Left renal pelvis (tissue), 4 donors: ENCODE results near the gene ITGB1BP1. TPM values are rescaled to one million over a fixed set of nuclear protein-coding genes. Genes with fewer than 3 reads are reported as not detected.
A peak's percentile ranks its signal among the peaks of the same experiment; 100 is the strongest.
"Not testable (repeated sequence)": the region's sequence is repeated elsewhere in the genome, so short reads cannot be mapped to it uniquely, and the experiment has no call there.

Experiments used
- DNase-seq, 4 donors: peaks; one replicate each; pipeline ENCODE4 v3.0.0-alpha.2; 2013; ENCODE audit warnings: low read depth in 4 of 4, low spot score in 3 of 4
- polyA plus RNA-seq, 4 donors: library from polyadenylated mRNA; unstranded; fragments of 120-200 nt; gene quantifications; one replicate each; pipeline ENCODE4 v1.2.1, GENCODE V29; 2013; ENCODE audit not compliant: insufficient read length in 4 of 4

ITGB1BP1 gene
- polyA plus RNA-seq, 4 donors, result 73.6 to 154 (median 86.0) TPM

DNA sequence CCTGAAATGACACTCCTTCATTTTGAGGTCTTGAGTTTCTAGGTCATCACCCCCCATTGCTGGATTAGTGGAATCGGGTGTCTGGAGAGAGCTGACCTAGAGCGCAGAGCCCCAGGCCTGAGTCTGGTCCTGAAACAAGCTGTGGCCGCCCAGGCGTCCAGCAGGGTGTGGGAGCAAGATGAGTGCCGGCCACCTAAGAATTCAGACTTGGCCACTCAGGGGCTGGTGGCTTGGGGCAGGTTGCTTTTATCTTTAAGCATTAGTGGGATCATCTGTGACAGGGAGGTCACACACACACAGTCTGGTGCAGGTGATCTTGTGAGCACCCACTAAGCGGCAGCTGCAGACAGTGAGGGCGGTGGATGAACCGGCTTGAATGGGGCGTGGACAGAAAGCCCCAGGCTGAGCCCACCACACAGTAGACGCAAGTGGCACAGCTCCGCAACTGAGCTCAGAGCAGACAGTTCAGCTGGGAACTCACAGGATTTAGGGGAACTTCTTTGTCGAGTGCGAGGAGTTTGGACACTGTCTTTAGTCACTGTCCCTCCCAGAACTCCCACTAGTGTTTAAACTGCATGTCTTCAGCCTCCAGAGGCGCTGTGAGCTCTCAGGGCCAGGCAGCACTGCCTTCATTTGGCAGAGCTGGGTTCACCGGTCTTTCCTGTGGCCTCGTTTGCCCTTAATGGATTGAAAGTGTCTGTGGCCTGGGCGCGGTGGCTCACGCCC is 21.5 kb downstream of the ITGB1BP1 start:
- DNase-seq, result no peak

DNA sequence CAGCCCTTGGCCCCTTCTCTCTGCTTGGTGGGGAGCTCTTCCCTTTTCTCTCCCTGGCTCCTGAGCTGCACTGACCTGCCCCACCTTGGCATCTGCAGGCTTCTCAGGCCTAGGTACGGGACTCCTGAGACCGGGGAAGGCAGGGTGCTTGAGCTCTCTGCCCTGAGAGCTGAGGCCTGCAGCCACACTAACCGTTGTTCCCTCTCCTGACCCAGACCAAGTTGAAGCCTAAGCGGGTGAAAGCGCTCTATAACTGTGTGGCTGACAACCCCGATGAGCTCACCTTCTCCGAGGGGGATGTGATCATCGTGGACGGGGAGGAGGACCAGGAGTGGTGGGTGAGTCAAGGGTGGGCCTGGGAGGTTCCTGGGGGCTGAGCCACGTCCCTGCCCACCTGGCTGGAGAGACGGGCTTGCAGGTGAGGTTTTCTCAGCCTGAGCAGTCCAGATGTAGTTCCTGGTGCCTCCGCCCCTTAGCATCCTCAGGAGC is 22.2 kb downstream of the ITGB1BP1 start:
- DNase-seq, result no peak

DNA sequence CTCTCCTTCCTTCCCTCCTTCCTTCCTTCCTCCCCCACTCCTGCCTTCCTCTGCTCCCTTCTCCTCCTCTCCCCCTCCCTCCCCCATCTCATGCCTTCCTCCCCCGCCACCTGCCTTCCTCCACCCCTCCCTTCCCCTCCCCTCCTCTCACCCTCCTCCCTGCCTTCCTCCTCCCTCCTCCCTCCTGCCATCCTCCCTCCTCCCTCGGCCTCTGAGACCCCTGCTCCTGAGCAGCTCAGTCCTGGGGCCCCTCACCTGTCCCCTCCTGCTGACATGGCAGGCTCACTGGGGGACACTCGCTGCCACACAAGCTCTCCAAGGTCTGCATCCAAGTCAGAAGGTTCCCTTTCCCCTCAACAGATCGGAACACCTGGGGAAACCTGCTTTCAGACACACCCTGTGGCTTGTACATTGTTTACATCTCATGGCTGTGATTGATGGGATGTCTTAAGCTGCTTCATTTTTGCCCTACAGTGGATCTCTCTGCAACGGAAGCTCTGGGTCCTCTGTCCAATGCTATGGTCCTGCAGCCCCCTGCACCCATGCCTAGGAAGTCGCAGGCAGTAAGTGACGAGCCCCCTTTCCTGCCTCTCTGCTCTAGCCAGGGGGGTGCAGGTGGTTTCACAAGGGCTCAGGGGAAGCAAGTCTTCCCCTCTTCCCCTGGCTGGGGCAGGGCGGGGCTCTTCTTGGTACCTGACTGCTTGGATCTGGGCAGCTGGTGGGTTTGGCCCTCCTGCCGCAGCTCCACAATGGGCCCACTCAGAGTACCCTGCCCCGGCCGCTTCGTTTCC is 22.9 kb downstream of the ITGB1BP1 start:
- DNase-seq, result no peak

DNA sequence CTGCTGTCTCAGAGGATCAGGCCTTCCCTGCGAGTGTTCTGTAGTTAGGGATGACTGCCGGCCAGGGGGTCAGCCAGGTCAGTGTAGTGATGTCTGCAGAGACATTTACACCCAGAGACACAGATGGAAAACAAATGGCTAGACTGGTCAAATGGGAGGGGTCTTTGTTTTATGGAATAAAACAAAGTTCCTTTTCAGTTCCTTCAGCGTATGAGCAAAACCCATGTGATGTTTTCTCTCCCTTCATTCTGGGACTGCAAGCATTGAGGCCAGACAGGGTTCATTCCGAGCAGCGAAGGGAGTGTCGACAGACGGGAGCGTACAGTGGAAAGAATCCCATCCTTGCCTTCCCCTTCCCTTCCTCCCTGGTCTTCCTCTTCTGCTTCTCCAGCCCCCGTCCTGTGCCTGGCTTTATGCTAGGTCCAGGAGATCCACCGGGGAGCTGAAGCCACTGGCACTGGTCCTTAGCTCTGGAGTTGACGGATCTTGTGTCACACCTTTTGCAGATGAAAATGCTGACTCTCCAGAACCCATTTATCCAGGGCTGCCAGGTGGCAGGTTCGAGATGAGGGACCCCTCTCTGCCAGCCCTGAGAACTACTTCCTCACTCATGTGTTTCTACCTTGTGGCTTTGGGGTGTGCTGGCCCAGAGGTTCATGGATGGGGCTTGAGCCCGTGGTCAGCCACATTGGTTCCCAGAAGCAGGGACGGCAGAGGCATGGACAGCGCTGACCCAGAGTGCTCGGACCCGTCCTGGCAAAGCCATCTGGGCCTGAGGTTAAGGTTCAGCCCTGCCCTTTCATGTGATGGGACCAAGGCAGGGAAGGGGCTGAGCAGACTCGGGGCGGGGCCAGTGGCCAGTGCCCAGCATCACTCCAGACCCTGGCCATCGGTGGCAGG is 24.2 kb downstream of the ITGB1BP1 start:
- DNase-seq, result peak in 1 of 4 donors; percentile 42

DNA sequence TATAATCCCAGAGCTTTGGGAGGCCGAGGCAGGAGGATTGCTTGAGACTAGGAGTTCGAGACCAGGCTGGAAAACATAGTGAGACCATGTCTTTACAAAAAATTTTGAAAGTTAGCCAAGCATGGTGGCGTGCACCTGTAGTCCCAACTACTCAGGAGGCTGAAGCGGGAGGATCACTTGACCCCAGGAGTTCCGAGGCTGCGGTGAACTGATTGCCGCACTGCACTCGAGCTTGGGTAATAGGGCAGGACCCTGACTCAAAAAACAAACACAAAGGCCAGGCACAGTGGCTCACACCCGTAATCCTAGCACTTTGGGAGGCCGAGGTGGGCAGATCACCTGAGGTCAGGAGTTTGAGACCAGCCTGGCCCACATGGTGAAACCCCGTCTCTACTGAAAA is 25.1 kb downstream of the ITGB1BP1 start:
- not testable (repeated sequence) for DNase-seq

DNA sequence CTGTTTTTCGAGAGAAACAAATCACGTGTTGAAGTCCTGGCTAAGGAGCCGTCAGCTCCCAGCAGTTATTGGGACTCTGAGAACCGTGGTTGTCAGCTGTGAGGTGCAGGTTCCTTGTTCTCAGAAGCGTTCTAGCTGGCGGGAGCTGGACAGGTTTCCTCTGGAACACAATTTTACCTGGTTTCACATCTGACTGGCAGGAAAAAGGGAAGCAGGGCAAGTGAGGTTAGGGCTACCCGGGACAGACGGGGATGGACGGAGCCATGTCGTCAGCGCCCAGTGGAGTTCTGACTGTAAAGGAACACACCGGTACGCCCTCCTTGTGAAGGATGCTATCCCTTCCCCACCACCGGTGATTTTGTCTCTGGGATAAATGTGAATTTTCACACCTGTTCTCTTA is 26.1 kb downstream of the ITGB1BP1 start:
- no peak for DNase-seq

DNA sequence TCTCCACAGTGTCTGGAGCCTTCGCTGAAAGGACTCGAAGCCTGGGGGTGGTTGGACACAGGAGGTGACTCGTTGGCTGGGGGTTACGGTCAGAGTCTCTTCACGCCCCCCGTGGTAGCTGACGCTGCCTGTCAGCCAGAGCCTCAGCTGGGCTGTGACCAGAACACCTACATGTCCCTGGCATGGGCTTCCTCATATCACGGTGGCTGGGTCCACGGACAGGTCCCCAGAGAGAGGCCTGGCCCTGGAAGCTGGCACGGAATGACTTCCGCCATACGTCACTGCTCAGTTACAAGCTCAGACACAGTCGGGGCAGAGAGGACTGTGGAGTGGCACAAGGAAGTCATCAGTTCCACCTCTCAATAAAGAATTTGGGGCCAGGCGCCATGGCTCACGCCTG is 28.5 kb downstream of the ITGB1BP1 start:
- no peak for DNase-seq

DNA sequence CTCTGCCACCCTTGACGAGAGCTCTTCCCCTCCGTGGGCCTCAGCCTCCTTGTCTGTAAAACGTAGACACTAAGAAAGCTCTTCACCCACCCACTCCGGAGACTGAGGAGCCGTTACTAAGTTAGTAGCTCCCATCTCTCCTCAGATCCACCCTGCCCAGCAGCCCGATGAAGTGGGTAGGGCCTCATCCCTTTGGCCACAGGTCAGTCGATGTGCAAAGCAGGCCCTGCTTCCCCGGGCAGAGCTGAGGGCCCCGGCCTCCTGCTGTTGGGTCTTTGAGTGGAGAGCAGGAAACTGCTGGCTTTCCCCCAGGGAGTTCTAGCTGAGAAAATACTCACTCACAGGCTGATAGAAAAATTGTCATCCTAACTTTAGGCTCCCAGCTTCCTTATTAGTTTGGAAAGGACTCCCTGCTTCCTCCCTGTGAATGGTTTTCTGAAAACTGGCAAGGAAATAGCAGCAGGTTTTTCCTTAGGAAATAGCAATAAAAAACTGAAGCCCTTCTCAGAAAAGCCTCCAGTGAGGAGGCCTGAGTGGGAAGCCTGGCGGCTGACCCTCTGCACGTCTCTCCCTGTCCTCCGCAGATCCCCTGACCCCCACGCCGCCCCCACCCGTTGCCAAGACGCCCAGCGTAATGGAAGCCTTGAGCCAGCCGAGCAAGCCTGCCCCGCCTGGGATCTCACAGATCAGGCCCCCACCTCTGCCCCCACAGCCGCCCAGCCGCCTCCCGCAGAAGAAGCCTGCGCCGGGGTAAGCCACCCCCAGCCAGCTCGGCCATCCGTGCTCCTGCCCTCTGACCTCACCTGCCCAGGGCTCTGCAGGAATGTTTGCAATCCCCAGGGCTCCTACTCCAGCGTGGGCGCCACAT is 30.2 kb downstream of the ITGB1BP1 start:
- DNase-seq, result no peak

DNA sequence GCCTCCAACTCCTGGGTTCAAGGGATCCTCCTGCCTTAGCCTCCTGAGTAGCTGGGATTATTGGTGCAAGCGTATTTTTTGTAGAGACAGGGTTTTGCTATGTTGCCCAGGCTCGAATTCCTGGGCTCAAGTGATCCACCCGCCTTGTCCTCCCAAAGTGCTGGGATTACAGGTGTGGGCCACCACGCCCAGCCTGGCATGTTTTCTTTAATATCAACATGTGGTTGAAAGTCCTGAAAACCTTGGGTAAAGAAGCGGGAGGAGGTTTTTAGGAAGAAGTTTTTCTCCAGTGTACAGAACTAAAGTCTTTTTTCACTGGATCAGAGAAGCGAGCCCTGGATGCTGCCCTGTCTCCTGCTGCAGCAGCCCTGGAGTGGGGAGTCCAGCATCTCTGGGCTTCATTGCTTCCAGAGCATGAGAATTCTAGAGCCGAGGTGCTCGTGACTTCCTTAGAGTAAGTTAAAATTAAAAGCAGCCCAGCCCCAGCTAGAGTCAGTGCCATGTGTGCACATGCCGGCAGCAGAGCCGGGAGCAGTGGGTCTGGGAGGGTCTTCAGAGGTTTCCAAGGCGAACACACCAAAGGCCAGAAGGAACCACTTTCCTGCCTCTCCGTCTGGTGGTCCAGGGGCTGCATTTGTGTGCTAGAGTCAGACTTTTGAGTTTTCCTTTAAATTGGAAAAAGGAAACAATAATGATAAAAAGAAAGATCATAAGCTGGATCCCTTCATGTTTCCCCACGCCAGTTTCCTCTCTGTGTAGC is 31.2 kb downstream of the ITGB1BP1 start:
- DNase-seq, result no peak

DNA sequence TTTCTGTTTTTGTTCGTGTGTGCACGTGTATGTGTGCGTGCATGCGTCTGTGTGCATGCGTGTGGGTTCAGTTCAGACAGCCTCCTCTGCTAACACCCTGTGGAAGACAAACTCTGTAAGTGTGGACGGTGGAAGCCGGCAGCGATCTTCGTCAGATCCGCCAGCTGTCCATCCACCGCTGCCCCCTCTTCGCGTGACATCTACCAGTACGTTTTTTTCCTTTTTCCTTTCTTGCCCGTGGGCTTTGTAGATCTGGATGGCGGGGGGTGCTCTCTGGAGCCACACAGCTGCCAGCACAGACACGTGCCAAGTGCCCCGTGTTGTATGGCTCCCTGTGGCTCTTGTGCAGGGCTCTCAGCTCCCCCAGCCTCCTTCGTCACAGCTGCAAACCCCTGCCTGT is 32.3 kb downstream of the ITGB1BP1 start:
- no peak for DNase-seq

DNA sequence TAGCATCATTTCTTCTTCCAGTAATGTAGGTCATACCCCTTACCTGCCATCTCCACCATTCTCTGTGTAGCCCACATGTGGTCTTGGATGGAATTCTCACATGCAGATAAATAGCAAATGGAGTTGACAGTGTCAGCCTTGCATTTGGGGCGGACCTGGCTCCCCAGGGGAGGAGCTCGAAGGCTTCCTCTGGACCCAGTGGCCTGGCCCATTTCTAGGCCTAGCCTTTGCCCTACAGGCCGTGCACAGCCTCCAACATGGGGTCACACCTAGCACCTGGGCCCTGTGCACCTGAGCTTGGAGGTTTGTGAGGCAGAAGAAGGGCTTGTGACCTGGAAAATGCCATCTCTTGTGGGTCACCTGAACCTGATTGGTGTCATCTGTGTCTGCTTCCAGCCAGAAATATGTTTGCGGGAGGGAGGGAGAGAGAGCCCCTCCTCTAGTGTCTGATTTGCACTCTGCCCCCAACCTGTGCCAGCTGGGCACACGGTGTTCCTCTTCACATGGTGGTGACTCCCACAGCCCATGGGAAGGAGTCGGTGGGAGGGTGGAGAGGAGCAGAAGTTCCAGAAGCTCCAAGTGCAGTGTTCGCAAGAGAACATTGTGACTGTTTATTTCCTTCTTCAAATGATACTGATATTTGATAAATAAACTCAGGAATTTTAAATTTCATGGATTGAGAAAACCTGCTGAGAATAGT is 33.0 kb downstream of the ITGB1BP1 start:
- DNase-seq, result no peak

DNA sequence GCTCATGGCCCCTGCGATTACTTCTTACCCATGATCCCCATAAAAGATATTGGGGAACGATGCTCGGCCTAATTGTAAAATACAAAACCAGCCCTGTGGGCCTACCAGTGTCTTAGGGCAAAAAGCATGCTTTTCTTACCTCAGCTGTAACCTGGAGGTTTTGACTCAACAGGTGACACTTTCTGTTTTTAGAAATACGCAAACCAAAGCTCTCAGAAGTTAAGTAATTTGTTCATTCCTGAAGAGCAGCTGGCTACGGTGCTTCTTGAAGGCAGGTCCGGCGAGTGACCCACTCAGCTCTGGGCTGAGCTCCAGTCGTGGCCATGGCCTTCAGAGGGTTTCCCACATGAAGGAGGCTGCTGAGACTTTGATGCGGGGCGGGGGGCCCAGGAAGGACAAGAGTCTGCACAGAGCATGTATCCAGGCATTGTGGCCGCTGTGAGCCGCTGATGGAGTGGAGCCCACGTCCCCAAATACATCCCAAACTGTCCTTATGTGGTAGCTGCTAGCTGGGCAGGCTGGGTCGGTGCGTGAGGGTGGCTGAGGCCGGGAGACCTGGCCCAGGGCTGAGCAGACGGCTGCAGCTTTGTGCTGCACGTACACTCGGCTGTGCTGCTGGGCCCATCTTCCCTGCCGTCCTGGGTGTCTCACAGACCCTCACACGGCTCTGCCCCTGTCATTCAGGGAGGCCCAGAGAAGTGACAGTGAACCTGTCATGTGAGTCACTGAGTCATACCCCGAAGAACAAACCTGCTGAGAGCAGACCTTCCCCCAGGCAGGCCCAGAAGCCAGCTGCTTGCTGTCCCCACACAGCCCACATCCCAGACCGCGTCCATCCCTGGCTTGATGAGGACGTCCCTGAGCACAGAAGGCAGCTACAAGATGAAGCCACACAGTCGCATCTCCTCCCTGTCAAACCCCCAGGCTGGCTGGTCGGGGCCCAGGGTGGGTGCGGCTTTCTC is 34.1 kb downstream of the ITGB1BP1 start:
- no peak for DNase-seq

DNA sequence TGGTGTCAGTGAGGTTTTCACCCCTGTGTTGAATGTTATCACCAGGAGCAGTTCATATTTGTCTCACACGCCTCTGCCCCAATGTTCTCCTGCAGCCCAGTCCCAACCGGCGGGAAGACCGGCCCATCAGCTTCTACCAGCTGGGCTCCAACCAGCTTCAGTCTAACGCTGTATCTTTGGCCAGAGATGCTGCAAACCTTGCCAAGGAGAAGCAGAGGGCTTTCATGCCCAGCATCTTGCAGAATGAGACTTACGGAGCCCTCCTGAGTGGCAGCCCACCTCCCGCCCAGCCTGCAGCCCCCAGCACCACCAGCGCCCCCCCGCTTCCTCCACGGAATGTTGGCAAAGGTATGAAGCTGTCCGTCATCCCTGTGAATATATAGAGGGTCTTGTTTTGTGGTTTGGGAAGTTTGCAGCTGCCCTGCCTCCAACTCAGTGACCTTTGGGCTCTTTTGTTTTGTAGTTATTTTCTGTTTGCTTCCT is 35.1 kb downstream of the ITGB1BP1 start:
- DNase-seq, result no peak

DNA sequence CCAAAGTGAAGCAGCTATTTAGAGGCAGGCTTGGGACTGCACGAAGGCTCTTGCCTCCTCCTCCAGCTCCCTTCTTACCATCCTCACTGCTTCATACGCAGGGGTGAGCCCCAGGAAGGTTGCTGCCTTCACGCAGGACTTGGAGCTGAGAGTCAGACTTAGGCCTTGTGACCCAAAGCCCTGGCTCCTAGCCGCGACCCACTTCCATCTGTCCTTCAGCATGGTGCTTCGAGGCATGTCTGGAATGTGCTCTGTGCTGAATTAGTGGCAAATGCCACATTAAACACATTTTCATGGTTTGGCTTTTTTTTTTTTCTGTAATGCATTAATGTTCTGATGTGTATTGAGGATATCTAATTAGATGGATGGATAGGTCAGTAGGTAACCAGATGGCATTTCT is 37.5 kb downstream of the ITGB1BP1 start:
- DNase-seq, result no peak

DNA sequence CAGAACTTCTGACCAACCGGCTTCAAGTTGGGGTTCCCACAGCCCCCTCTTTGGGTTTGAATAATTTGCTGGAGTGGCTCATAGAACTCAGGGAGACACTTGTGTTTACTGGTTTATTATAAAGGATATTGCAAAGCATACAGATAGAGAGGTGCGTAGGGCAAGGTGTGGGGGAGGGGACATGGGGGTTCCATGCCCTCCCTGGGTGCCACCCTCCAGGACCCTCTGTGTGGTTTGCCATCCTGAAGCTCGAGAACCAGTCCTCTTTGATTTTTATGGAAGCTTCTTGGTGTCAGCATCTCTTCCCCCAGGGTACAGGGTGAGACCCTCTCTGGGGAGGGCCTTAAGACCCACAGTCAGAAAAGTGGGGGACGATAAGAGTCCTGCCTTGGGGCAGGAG is 38.8 kb downstream of the ITGB1BP1 start:
- DNase-seq, result no peak

DNA sequence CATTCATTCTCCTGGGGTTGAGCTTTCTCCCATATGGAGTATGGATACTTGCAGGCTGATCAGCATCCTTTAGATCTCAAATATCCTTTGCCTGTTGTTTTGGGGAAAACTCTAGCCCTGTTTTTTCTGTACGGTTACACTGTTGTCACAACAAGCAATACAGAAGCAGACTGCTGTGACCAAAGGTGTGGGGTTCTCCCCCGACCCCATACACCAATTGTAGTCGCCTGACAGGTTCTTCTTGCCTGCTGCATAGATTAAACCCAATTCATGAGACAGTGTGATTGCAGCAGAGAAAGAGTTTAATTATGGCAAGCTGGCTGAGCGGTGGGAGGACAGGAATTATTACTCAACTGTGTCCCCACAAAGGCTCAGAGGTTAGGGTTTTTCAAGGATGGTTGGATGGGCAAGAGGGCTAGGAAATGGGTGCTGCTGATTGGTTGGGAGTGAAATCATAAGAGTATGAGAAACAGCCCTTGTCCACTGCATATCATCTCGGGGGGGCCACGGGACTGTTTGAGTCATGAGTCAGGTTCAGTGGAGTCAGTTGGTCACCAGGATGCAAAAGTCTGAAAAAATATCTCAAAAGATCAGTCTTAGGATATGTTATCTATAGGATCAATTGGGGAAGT is 40.6 kb downstream of the ITGB1BP1 start:
- DNase-seq, result no peak
